Thoracic aorta (tissue), 2 donors: ENCODE data around the gene PLEKHF1. TPM values are rescaled to one million over a fixed set of nuclear protein-coding genes. Genes with fewer than 3 reads are reported as not detected.

Experiments used
- ATAC-seq: fragments of 150-250 bp; one replicate; pipeline ENCODE4 v1.8.0; 2017; ENCODE audit warnings: low read depth; ENCODE audit not compliant: insufficient number of reproducible peaks, low FRiP score
- DNase-seq: peaks from one replicate; pipeline ENCODE4 v3.0.0-alpha.2; 2020; ENCODE audit warnings: low spot score
- H3K27ac ChIP-seq, 2 donors: fragments of 200-600 bp; sonication (generic); 1 replicate in 1 of 2; 2 replicates in 1 of 2; pipeline ENCODE4 v1.5.1; 2016; ENCODE audit warnings: mild to moderate bottlenecking in 2 of 2, moderate library complexity in 2 of 2
- H3K27me3 ChIP-seq: fragments of 200-600 bp; sonication (generic); replicated peaks from 2 replicates; pipeline ENCODE4 v1.6.0; 2016; ENCODE audit warnings: mild to moderate bottlenecking; ENCODE audit not compliant: insufficient read depth
- H3K36me3 ChIP-seq: fragments of 200-600 bp; sonication (generic); one replicate; pipeline ENCODE4 v1.5.1; 2016
- H3K4me1 ChIP-seq, 2 donors: fragments of 200-600 bp; sonication (generic); 1 replicate in 1 of 2; 2 replicates in 1 of 2; pipeline versions ENCODE4 v1.5.1 to v1.6.0; 2016; ENCODE audit warnings: low read depth in 2 of 2, mild to moderate bottlenecking in 1 of 2; ENCODE audit not compliant: control insufficient read depth in 1 of 2
- H3K4me3 ChIP-seq: fragments of 200-600 bp; sonication (generic); 2 replicates; pipeline ENCODE4 v1.5.1; 2016; ENCODE audit warnings: mild to moderate bottlenecking
- H3K9me3 ChIP-seq: fragments of 200-600 bp; sonication (generic); 2 replicates; pipeline ENCODE4 v1.5.1; 2016
- total RNA-seq, 2 donors: library from RNA; depleted of rRNA; stranded (reverse); fragments of >200 nt; gene quantifications; one replicate each; pipeline versions ENCODE4 v1.1.0 to v1.2.3, GENCODE V29; 2016
- TF ChIP-seq, protein P1 (sequence below): fragments of 200-600 bp; sonication (generic); IDR thresholded peaks from one replicate; pipeline ENCODE4 v1.5.1; 2019; ENCODE audit warnings: antibody characterized with exemption

The PLEKHF1 gene
- total RNA-seq, 2 donors from 2014 or later: 21.4 to 56.2 TPM

DNA sequence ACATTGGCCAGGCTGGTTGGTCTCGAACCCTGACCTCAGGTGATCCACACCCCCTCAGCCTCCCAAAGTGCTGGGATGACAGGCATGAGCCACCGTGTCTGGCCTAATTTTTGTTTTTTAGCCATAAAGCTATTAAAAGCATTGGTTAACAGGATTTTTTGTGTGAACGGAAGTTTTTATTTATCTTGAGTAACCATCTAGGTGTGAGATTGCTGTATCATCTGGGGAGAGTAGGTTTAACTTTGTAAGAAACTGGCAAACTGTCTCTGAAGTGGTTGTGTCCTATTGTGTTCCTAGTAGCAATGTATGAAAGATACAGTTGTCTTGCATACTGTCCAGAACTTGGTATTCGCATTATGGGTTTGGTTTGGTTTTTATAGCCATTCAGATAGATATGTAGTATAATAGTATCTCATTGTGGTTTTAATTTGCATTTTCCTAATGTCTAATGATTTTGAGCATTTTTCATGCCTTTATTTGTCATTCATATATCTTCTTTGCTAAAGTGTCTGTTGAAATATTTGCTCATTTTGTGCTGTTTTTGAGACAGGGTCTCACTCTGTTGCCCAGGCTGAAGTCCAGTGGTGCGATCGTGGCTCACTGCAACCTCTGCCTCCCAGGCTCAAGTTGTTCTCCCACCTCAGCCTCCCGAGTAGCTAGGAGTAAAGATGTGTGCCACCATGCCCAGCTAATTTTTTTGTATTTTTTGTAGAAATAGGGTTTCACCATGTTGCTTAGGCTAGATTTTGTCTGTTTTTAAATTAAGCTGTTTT, 13.5 kb upstream of the PLEKHF1 start:
- Histone ChIP-seq H3K27me3 (no peaks in the 10 kb centered on the region), H3K4me3 (no peak overlapping the region), H3K27ac (no peak overlapping the region), H3K36me3 (no peaks in the 10 kb centered on the region), H3K4me1 (no peaks in the 10 kb centered on the region), H3K9me3 (no peaks in the 10 kb centered on the region)
- no peak for DNase-seq
- TF ChIP-seq, protein P1, sequence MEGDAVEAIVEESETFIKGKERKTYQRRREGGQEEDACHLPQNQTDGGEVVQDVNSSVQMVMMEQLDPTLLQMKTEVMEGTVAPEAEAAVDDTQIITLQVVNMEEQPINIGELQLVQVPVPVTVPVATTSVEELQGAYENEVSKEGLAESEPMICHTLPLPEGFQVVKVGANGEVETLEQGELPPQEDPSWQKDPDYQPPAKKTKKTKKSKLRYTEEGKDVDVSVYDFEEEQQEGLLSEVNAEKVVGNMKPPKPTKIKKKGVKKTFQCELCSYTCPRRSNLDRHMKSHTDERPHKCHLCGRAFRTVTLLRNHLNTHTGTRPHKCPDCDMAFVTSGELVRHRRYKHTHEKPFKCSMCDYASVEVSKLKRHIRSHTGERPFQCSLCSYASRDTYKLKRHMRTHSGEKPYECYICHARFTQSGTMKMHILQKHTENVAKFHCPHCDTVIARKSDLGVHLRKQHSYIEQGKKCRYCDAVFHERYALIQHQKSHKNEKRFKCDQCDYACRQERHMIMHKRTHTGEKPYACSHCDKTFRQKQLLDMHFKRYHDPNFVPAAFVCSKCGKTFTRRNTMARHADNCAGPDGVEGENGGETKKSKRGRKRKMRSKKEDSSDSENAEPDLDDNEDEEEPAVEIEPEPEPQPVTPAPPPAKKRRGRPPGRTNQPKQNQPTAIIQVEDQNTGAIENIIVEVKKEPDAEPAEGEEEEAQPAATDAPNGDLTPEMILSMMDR: no peak
- ATAC-seq: no peak

DNA sequence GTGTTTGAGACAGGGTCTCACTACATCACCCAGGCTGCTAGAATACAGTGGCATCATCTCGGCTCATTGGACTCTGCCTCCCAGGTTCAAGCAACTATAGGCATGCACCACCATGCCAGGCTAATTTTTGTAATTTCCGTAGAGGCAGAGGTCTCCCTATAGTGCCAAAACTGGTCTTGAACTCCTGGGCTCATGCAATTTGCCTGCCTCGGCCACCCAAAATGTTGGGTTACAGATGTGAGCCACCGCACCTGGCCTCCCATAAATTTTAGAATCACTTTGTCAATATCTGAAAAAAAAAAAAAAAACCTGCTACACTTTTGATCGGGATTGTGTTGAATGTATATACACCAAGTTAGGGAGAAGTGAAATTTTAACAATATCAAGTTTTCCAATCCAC, 11.9 kb upstream of the PLEKHF1 start:
- no peaks in the 10 kb centered on the region for H3K36me3 ChIP-seq
- TF ChIP-seq, protein P1: no peak
- DNase-seq: no peak

GRCh38 chr19:29655648-29656335, 9.5 kb upstream of the PLEKHF1 start:
- TF ChIP-seq, protein P1: no peak
- ATAC-seq: no peak
- no peaks in the 10 kb centered on the region for H3K27me3 ChIP-seq
- H3K4me1 ChIP-seq: peaks cover 0 to under 1% of the 10 kb centered on the region in 2 donors
- no peak overlapping the region for H3K27ac ChIP-seq
- no peaks in the 10 kb centered on the region for H3K36me3 ChIP-seq
- no peak for DNase-seq
- no peaks in the 10 kb centered on the region for H3K9me3 ChIP-seq
- no peak overlapping the region for H3K4me3 ChIP-seq

More for the DNA sequence above, 11.9 kb upstream of the PLEKHF1 start:
- no peaks in the 10 kb centered on the region for H3K4me1 ChIP-seq
- no peaks in the 10 kb centered on the region for H3K27me3 ChIP-seq
- no peak overlapping the region for H3K27ac ChIP-seq
- no peak overlapping the region for H3K4me3 ChIP-seq
- H3K9me3 ChIP-seq: no peaks in the 10 kb centered on the region
- no peak for ATAC-seq

GRCh38 chr19:29658221-29658991, 6.9 kb upstream of the PLEKHF1 start:
- Histone ChIP-seq H3K27me3 (no peaks in the 10 kb centered on the region), H3K9me3 (no peaks in the 10 kb centered on the region), H3K4me3 (no peak overlapping the region), H3K4me1 (peaks cover 12 to 21% of the 10 kb centered on the region in 2 donors), H3K36me3 (no peaks in the 10 kb centered on the region), H3K27ac (no peak overlapping the region)
- TF ChIP-seq, protein P1: no peak
- no peak for DNase-seq
- ATAC-seq: no peak

DNA sequence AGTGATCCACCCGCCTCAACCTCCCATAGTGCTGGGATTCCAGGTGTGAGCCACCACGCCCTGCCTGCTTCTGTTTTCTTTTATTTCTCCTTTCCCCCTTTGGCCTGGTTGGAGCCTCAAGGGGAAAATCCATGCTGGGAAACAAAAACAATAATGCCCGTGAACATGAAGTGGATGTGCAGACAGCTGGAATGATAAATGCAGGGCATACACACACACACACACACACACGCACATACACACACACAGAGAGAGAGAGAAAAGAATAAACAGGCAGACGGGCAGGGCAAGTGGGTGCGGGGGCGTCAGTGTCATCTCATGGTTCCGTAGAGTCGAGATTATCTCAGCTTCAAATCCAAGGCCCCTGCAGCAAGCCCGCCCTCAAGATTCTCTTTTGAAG, 4.4 kb upstream of the PLEKHF1 start:
- H3K36me3 ChIP-seq: no peaks in the 10 kb centered on the region
- H3K27ac ChIP-seq: peak overlapping the region; percentile 95
- H3K27me3 ChIP-seq: no peaks in the 10 kb centered on the region
- no peak for ATAC-seq
- H3K4me1 ChIP-seq: peaks cover 27 to 36% of the 10 kb centered on the region in 2 donors
- DNase-seq: no peak
- no peak overlapping the region for H3K4me3 ChIP-seq
- TF ChIP-seq, protein P1: no peak
- no peaks in the 10 kb centered on the region for H3K9me3 ChIP-seq
